AG08395 (cell line): ENCODE results near the gene NKG7.
A peak's percentile ranks its signal among the peaks of the same experiment; 100 is the strongest.

Source experiments
- DNase-seq: peaks from one replicate; pipeline ENCODE4 v3.0.0; 2012; ENCODE audit warnings: mixed read lengths, low spot score

NKG7 gene

GRCh38 chr19:51391073-51391611, 18.7 kb upstream of the NKG7 start:
- DNase-seq = no peak

DNA sequence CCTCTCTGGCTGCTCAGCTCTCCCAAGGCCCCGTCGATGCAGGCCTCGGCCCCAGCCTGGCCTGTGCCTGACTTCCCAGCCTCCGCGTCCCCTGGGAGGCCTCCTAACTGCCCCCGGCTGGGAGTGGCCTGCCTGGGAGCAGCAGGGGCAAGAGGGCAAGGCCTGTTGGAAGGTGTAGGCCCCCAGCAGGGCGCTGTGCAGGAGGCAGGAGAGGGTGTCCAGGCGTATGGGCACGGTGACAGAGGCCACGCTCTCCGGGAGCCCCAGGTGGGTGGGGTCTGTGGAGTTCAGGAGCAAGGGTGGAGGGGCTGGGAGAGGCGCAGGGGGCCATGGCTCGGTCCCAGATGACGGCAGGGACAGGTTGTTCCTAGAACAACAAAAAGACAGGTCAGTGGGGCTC, 16.7 kb upstream of the NKG7 start:
- DNase-seq = no peak

DNA sequence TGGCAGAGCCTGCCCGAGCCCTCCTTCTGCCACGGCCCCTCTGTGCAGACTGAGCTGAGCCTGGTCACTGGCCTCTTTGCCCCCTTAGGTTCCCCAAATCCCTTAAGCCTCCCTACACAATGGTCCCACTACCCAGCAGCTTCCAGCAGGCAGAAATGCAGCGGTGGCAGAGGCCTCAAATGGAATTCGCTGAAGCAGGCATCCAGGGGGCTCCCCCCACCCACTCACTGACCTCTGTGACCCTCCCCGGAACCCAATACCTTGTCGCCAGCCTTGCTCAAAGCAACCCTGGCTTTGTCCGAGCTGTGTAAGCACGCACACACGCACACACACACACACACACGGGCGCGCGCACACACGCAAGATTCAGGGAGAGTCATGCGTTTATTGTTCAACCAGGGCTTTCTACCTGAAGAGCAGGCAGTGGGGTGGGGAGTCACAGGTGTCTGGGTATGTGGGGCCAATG, 15.5 kb upstream of the NKG7 start, which contains the start of gene LIM2:
TSS of gene LIM2 (minus strand) at position 51 of the 466 bp plus-strand sequence. CDS start 531 bp downstream, outside the sequence.
- DNase-seq = no peak

DNA sequence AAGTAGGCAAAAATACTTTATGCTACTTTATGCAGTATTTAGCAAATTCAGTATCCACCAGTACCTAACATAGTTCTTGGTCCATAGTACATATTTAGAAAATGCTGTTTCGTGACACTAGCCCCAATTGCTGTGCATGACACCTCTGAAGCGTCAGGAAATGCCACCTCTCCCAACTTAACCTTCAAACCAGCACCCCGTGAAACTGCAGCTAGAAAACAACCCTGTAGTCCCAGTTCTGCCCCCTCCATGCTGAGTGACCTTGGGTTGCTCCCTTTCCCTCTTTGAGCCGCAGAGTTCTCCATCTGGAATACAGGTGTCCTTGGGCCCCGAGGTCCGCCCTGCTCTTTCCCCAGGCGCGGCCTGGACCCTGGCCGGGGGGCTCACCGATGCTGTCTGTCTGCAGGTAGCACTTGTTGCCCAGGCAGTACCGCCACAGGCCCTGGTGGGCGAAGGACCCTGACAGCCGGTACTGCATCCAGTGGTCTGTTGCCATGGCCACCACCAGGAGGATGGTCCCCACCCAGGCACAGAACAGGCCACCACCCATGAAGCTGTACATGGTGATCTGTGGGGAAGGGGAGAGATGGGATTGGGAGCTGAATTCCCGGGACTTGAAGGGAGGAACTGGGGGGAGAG, 14.5 kb upstream of the NKG7 start:
- DNase-seq = no peak

DNA sequence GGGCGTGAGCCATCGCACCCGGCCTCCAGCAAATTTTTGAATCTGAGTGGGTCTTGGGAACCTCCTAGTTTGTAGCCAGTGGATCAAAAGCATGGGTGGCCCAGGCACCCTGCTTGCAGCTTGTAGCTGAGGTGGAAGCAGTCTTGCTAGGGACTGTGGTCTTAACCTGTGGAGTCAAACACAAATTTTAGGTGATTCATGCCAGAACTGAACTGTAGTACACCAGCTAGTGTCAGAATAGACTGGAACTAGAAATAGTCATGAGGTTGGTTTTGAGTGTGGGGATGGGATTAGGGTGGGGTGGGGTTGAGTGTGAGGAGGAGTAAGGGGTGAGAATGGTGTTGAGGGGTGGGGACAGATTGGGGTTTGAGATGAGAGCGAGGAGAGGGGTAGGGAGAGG, 9.6 kb upstream of the NKG7 start:
- no peak for DNase-seq

- DNase-seq = no peak
Observed at GRCh38 chr19:51380379-51380778, 7.9 kb upstream of the NKG7 start.

GRCh38 chr19:51377422-51377821, 5.0 kb upstream of the NKG7 start:
- DNase-seq = no peak

- no peak for DNase-seq
Observed at GRCh38 chr19:51375504-51376221, 3.2 kb upstream of the NKG7 start.

DNA sequence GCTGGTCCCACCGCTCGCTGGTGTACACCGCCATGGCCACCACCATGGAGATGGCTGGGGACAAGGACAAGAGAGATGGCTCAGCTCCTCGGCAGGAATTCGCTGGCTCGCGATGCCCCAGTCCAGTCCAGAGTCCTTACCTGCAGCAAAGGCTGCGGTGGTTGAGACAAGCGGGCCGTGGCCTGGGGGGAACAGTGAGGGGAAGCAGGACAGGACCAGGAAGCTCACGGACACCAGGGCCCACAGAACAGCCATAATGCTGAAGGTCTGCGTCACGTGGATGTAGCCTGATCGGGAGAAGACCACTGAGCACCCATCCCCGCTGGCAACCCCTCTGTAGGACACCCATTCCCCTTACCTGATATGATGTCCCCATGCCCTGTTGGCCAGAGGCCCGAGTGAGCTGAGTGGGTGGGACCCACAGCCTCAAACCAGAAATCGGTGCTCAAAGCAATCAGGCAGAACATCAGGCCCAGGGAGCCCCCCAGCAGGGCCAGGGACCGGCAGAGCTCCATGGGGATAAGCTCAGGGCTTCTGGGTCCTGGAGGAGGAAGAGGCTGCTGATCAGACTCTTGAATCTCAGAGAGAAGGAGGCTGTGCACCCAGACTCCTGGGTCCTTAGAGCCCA, 319 bp downstream of the NKG7 start:
- no peak for DNase-seq

DNA sequence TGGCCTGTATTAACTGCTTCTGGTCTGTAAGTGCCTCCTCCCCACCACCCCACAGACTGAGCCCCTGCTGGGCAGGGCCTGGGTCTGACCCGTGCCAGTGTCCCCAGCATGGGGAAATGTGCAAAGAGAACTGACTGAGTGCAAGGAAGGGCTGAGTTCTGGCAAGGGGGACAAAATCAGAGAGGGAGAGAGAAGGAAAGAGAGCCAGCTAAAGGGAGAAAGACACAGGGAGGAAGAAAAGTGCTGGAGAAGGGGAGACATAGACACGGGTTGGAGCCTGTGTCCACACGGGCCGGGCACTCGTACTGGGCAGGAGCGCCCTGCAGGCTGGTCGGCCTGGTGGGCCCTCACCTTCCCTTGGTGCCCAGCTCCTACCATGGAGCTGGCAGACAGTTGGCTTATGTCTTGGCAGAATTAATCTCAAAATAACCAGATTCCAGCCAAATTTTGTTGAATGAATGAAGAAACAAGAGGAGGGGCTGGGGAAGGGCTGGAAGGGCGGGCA, 1.2 kb downstream of the NKG7 start:
- no peak for DNase-seq

DNA sequence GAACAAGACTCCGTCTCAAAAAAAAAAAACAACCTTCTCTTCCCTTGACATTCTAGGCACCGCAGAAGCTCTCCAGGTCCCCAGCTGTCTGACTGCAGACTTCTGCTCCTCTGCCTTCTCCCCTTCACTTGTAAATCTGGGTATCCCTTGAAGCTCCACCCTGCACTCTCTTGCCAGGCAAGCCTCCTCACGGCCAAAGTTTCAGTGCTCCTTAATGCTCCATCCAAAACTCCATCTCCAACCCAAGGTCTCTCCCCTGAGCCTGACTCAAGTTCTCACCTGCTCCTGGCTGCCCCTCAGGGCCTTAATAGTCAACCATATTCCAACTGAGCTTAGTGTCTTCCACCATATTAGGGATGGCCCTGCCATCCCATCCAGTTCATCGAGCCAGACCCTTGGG, 2.2 kb downstream of the NKG7 start:
- DNase-seq = no peak

- peak; percentile 17 for DNase-seq
Observed at GRCh38 chr19:51368366-51369282, 3.8 kb downstream of the NKG7 start, which contains the start of gene CLDND2. CLDND2 (minus strand) TSS chr19:51369003; CDS start chr19:51368577, 426 bp downstream.

- DNase-seq = peak; percentile 99
Observed at GRCh38 chr19:51367565-51368365, 4.7 kb downstream of the NKG7 start.

DNA sequence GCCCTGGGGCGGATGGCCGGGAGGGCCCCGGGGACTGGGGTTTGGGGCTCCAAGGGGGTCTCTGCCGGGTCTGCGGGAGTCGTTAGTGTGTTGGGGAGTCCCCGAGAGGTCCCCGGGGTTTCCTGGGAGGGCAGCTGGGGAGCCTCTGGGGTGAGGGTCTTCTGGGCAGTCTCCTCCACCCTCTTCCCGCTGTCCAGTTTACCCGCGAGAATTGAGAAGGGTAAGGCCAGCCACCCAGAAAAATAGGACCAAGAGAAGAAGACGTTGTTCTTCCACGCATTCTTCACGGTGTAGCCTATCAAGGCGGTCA, 5.2 kb downstream of the NKG7 start:
- DNase-seq = no peak

- peak; percentile 98 for DNase-seq
Observed at GRCh38 chr19:51366389-51367254, 5.8 kb downstream of the NKG7 start.

DNA sequence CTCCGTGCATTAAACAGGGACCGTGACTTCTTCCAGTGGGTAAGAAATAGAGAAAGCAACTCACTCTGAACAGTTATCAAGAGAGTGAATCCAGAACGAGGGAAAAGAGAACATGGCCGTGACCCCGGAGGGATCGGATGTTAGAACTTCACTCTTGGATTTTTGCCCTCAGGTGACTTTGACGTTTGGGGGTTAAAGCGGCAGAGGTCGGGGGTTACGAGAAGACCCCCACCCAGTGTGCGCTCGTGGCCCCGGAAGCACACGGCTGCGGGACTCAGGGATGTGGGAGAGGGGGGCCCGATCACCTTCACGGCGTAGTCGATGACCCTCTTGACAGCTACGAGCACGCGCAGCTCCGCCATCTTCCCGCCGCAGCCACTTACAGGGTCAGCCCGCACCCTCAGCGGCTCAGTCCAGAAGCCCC, 6.5 kb downstream of the NKG7 start, which contains the start of gene ETFB:
TSS of gene ETFB (minus strand) at position 424 of the 424 bp plus-strand sequence. CDS start at position 362, 62 bp downstream.
- no peak for DNase-seq

DNA sequence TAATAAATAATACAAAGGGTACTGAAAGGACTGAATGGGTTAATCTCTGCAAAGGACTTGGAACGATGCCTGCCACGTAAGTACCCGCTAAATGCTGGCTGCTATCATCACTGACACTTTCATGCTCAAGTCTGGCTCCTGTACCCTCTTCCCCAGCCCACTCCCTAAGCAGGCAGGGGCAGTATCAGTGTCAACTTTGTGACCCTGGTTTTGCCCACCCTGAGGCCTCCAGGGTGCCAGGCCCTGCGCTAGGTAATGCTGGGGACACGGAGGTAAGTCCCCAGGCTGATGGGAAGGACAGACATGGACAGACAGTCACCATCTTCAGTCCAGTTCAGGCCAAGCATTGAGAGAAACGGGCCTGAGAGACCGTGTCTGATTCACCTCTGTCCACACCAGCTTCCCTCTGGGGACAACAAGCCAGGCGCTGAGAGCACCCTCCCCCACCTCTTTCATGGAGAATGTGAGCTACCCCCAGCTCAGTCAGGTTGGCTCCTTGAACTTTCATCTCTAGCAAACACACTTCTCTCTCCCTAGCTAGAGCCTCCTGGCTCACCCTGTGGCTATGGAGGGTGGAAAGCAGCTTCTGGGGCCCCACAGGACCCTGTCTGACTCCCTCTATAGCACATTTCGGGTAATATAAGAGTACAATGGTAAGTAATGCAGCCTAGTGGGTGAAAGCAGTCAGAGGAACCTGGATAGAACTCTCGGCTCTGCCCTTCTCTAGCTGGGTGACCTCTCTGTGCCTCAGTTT, 7.1 kb downstream of the NKG7 start:
- peak; percentile 30 for DNase-seq

DNA sequence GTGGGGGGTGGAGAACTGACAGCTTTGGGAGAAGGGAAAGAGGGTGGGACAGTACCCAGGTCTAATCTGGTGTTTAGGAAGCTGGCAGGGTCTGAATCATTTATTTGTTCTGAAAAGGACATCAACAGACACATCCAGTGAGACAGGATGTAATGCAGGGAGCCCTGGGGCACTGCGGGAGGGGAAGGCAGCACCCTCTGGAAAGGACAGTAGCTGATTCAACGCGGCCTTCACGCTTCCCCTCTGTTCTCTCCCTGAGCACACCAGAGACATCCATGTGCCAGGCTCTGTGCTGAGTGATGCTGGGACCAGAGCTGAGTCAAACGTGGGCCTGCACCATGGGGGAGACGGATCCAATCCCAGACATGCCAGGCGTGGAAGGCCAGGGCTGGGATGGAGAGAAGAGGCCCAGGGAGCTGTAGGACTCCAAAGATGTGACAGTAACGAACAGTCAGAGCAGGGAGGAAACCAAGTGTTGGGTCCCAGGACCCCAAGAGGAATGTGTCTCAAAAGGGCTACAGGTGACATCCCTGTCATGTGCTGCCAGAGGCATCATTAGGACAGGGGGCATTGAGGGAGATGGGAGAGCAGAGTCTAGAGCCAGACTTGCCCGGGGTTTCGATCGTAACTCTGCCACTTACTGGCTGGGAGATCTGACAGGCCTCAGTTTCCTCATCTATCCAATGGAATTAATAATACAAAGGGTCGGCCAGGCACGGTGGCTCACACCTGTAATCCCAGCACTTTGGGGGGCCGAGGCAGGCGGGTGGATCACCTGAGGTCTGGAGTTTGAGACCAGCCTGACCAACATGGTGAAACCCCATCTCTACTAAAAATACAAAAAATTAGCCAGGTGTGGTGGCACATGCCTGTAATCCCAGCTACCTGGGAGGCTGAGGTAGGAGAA, 8.0 kb downstream of the NKG7 start:
- no peak for DNase-seq
